HUES48 (cell line): ENCODE data around the gene MYCN.

Experiments used
- H3K27ac ChIP-seq: one replicate; pipeline ENCODE4 v1.7.0; 2013; ENCODE audit warnings: low read depth, low read length, inconsistent platforms
- H3K27me3 ChIP-seq: 2 replicates; pipeline ENCODE4 v1.6.1; 2013; ENCODE audit warnings: mild to moderate bottlenecking, low read length; ENCODE audit not compliant: control insufficient read depth, insufficient read depth
- H3K36me3 ChIP-seq: 2 replicates; pipeline ENCODE4 v1.6.1; 2013; ENCODE audit warnings: low read length; ENCODE audit not compliant: control insufficient read depth, insufficient read depth
- H3K4me1 ChIP-seq: 2 replicates; pipeline ENCODE4 v1.6.1; 2013; ENCODE audit warnings: mild to moderate bottlenecking, low read length; ENCODE audit not compliant: control insufficient read depth, insufficient read depth
- H3K4me3 ChIP-seq: 2 replicates; pipeline ENCODE4 v1.5.1; 2013; ENCODE audit warnings: mild to moderate bottlenecking, low read depth, low read length
- H3K9ac ChIP-seq: 2 replicates; pipeline ENCODE4 v1.6.1; 2013; ENCODE audit warnings: mild to moderate bottlenecking, low read depth, low read length, moderate library complexity
- H3K9me3 ChIP-seq: 2 replicates; pipeline ENCODE4 v1.6.1; 2013; ENCODE audit warnings: low read length; ENCODE audit not compliant: control insufficient read depth, insufficient read depth

MYCN gene

DNA sequence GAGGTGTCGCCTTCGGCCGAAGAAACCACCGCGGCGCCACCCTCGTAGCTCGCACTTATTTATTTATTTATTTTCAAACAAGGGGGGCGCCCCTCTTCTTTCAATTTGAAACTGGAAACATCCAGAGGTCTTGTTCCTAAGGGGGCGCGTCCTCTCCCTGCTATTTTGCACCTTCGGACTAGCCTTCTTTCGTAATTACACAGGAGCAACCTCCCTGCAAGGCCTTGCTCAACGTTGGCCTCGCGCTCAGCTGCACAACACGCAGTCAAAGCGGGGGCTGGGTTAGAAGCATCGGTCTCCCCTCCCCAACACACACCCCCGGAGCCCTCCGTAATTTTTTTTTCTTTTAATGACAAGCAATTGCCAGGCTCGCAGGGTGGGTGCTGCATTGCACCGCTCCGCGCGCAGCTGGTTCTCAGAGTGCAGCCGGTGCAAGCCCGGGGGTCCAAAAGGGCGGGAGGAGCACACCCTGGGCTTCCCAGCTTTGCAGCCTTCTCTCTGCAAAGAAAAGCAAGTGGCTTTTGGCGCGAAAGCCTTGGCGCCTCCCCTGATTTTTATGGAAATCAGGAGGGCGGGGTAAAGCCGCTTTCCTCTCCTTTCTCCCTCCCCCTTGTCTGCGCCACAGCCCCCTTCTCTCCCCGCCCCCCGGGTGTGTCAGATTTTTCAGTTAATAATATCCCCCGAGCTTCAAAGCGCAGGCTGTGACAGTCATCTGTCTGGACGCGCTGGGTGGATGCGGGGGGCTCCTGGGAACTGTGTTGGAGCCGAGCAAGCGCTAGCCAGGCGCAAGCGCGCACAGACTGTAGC lies at the start of gene MYCN:
Gene MYCN, plus strand, starts transcription at position 697 of the 807 bp plus-strand sequence. CDS start 1,515 bp downstream, outside the sequence.
- H3K36me3 ChIP-seq: peaks cover 15% of the 10 kb centered on the region
- H3K4me3 ChIP-seq: peak within 1 kb of the TSS; percentile 72
- peak within 1 kb of the TSS; percentile 91 for H3K27ac ChIP-seq
- no peaks in the 10 kb centered on the region for H3K27me3 ChIP-seq
- peak within 1 kb of the TSS; percentile 89 for H3K9ac ChIP-seq
- peaks cover 44% of the 10 kb centered on the region for H3K4me1 ChIP-seq
- H3K9me3 ChIP-seq: no peaks in the 10 kb centered on the region

DNA sequence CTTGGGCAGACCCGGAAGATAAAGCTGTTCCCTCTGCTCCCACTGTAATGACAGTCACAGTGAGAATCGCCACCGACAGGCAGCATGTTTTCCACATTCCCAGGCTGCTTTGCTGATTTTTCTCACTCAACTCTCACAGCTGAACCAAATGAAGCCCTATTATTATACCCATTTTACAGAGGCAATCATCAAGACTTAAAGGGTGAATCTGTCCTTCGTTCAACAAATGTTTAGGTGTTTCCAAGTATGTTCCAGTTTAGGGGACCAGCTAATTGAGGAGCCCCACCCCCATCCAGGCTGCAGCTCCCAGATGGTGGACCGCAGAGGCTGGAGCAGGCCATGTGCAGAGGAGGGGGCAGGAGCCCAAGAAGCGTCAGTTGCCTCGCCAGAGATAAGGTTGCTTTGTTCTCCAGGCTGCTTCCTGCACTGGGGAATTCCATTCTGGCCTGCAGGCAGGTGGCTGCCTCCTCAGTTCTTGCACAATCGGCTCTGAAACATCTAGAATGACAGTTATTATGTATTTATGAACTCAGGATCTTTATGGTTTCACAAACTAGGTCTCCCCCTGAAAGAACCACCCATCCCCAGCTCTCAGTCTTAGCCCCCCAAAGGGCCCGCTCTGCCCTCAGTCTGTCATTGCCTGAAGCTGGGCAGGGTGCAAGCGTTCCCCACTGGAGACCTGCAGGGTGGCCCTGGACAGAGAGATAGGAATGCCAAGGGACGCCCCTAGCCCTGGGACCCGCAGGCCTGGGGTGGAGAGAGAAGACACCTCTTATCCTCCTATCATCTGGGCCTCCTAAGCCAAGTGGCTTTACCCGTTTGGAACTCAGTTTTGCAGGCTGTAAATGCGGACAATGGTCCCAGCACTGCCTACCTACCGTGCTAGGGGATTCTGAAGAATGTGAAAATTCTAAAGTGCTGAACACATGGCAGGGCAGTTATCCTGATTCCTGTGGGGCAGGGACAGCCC lies 49.1 kb upstream of the MYCN start:
- no peaks in the 10 kb centered on the region for H3K36me3 ChIP-seq
- no peaks in the 10 kb centered on the region for H3K27me3 ChIP-seq
- no peaks in the 10 kb centered on the region for H3K9me3 ChIP-seq
- peaks cover 32% of the 10 kb centered on the region for H3K4me1 ChIP-seq
- no peak overlapping the region for H3K4me3 ChIP-seq
- H3K27ac ChIP-seq: peak overlapping the region; percentile 43
- no peak overlapping the region for H3K9ac ChIP-seq

DNA sequence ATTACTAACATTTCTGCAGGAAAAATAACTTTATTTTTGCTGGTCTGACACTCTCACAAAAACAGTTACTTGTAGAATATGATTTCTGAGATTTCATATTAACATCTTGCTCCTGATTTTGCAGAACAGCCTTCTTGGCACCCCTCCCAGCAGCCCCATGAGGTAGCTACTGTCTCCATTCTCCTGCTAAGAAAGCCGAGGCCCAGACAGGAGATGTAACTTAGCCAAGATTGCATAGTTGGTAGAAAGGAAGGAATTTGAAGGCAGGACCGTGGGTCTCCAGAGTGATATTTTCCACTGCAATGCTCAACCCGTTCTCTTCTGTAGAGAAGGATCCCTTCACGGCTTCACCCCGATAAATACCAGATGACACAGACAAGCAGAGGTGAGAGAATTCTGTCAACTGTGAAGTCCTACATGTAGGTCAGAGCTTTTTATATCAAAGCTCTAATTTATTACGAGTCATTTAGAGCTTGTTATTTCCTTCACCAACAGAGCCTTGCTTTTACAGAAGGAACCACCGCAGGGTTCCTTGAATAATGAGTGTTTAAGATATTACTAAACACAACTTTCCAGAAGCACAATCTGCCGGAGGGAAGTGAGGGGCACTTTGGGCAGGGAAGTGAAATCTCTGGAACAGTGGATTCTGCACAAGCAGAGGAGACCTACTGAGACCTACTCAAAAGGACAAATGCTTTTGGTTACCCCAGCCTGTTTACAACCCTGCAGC lies 48.0 kb upstream of the MYCN start:
- H3K9ac ChIP-seq: no peak overlapping the region
- H3K9me3 ChIP-seq: no peaks in the 10 kb centered on the region
- no peak overlapping the region for H3K4me3 ChIP-seq
- H3K27me3 ChIP-seq: no peaks in the 10 kb centered on the region
- H3K4me1 ChIP-seq: peaks cover 35% of the 10 kb centered on the region
- no peaks in the 10 kb centered on the region for H3K36me3 ChIP-seq
- H3K27ac ChIP-seq: peak overlapping the region; percentile 11

DNA sequence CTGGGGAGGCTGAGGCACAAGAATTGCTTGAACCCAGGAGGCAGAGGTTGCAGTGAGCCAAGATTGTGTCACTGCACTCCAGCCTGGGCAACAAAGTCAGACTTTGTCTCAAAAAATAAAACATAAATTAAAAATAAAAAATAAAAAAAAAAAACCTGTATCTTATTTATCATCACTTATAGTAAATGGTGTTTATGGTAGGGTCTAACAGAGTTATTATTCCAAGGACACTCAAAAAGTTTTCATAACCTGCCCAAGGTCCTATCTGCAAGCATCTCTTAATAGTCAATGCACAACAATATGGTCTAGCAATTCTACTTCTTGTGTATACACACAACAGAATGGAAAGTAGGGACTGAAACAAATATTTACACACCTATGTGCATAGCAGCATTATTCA lies 47.3 kb upstream of the MYCN start:
- Histone ChIP-seq H3K9ac (no peak overlapping the region), H3K27ac (no peak overlapping the region), H3K4me1 (peaks cover 35% of the 10 kb centered on the region), H3K36me3 (no peaks in the 10 kb centered on the region), H3K9me3 (no peaks in the 10 kb centered on the region), H3K4me3 (no peak overlapping the region), H3K27me3 (no peaks in the 10 kb centered on the region)

DNA sequence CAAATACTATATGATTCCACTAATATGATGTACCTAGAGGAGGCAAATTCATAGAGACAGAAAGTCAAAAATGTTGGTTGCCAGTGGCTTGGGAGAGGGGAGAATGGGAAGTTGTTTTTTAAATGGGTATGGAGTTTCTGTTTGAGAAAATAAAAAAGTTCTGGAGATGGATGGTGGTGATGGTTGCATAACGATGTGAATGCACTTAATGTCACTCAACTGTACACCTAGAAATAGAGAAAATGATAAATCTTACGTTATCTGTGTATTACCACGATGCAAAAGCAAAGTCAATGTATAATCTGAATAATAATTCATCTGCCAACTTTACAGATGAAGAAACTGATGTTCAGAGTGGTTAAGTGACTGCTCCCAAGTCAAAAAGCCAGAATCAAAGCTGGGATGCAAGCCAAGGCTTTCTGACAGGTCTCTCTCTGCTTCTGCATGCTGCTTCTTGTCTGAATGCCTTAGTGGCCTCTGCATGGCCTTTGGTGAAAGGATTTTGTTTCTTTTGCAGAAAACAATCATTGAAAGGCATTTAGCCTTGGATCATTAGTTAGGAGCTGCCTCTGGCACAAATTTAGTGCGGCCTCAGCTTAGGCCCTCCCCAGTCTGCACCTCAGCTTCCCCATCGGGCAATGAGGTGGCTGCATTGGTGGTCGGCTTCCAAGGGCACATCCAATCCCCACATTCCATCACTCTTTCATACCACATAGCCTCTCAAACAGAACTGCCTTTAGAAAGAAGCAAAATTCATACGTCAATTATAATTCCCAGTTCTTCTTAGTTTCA lies 46.5 kb upstream of the MYCN start:
- Histone ChIP-seq H3K9ac (no peak overlapping the region), H3K36me3 (no peaks in the 10 kb centered on the region), H3K4me1 (peaks cover 35% of the 10 kb centered on the region), H3K27me3 (no peaks in the 10 kb centered on the region), H3K9me3 (no peaks in the 10 kb centered on the region), H3K27ac (no peak overlapping the region), H3K4me3 (no peak overlapping the region)

DNA sequence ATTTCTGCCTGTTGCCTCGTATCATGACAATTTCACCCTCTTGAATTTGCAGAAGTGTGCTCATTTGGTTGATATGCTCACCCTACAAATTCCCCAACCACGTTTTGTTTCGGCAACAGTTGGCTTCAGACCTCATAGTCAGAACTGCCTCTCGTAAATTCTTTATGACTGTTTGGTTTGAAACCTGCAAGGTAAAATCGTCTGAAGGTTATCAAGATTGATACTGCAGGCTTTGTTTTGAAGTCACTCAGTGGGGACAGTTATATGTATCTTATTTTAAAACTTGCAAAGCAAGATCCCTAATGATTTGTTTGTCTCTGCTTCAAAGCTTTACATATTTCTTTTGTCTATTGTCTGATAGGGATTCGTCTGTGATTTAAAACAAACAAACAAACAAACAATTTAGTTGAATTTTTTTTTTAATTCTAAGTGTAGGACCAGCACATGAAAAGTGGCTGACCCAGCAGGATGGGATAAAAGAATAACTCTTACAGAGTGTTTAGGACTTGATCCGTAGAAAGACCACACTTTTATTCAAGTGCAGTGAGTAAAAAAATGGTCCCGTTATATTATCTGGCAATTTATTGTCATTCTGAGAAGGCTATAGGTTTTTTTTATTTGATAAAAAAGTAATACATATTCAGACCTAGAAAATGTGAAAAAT lies 45.7 kb upstream of the MYCN start:
- Histone ChIP-seq H3K27me3 (no peaks in the 10 kb centered on the region), H3K4me3 (no peak overlapping the region), H3K36me3 (no peaks in the 10 kb centered on the region), H3K4me1 (peaks cover 35% of the 10 kb centered on the region), H3K9me3 (no peaks in the 10 kb centered on the region), H3K9ac (no peak overlapping the region), H3K27ac (no peak overlapping the region)

DNA sequence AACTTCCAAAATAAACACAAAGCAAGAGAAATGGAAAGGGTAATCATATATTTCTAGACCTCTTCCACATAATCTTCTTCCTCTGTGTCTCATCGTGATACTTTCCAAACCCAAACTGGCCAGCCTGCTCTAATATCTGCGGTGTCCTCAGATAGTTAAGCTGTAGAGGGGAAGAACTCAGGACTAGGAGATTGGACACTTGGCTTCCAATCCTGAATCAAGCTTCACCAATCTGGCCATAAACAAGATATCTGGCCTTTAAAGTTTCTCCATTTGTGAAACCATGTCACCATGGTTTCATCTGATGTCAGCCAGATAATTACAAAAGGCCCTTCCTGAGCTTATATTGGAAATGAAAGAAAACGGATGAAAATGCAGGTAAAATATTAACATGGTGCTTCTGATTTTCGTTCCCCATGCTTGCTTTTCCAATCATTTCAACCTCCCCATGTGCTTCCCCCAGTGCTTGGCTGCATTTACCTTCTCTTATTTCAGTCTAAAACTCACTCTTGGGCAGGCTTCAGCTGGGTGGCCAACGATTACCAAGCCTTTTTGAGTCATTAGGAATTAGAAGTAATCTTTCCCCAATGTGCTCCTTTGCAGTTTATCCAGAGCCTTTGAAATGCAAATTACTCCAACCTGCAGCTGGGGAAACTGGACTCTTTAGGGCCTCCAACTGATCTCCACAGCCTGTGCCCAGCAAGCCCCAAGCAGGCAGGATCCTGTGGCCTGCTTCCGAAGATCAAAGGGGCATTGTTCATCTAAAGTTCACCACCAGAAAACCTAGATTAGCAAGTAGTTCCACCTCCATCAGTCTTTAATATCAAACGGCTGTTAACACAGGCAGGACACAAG lies 44.5 kb upstream of the MYCN start:
- Histone ChIP-seq H3K4me1 (peaks cover 29% of the 10 kb centered on the region), H3K9ac (no peak overlapping the region), H3K27me3 (no peaks in the 10 kb centered on the region), H3K36me3 (no peaks in the 10 kb centered on the region), H3K27ac (peak overlapping the region; percentile 1), H3K4me3 (no peak overlapping the region), H3K9me3 (no peaks in the 10 kb centered on the region)

DNA sequence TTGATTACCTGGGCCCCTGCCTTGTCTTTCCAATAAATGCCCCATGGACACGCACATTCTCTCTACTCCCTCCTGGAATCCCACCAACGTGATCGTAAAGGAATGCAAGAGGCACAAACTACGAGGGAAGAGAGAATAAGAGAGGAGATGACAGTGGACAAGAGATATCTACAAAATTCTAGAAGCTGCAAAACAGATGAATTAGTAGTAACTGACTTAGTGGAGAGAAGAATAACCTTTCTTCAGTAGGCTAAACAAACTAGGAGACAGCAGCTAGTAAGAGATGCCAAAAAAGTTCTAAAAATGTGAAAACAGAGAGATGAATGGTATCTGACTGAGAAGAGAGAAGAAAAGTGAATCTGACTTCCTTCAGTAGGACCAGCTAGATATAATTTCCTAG lies 43.5 kb upstream of the MYCN start:
- H3K27ac ChIP-seq: no peak overlapping the region
- peaks cover 19% of the 10 kb centered on the region for H3K4me1 ChIP-seq
- H3K4me3 ChIP-seq: no peak overlapping the region
- no peaks in the 10 kb centered on the region for H3K27me3 ChIP-seq
- no peaks in the 10 kb centered on the region for H3K9me3 ChIP-seq
- H3K9ac ChIP-seq: no peak overlapping the region
- H3K36me3 ChIP-seq: no peaks in the 10 kb centered on the region

DNA sequence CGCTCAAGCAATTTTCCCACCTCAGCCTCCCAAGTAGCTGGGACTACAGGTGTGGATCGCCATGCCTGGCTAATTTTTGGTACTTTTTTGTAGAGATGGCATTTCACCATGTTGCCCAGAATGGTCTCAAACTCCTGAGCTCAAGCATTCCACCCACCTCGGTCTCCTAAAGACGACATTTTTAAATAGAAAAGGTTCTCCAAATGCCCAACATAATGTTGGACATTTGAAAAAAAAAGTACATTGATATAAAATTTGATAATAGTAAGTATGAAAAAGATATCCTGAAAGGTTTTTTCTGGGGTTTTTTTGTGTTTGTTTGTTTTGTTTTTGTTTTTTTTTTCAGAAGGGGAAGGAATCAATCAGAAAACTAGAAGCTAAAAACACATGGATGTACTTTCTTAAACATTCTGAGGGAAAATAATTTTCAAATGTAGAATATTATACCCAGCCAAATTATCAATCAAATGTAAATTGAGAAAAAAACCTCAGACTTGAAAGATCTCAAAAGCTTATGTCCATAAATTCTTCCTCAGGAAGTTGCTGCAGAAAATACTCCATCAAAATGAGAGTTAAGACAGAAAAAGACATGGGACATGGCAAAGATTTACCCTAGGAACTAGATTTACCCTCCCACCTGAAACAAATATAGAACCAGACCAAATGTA lies 42.8 kb upstream of the MYCN start:
- Histone ChIP-seq H3K9me3 (no peaks in the 10 kb centered on the region), H3K27me3 (no peaks in the 10 kb centered on the region), H3K4me3 (no peak overlapping the region), H3K27ac (no peak overlapping the region), H3K9ac (no peak overlapping the region), H3K4me1 (peaks cover 12% of the 10 kb centered on the region), H3K36me3 (no peaks in the 10 kb centered on the region)
